NCI-H510A (cell line): ENCODE measurements around the gene RPA1.
"Not testable (repeated sequence)": the region's sequence is repeated elsewhere in the genome, so short reads cannot be mapped to it uniquely, and the experiment has no call there.

Source experiments
- DNase-seq: peaks from one replicate; lab custom pipeline; 2025; lab: John Stamatoyannopoulos, UW

Gene RPA1

DNA sequence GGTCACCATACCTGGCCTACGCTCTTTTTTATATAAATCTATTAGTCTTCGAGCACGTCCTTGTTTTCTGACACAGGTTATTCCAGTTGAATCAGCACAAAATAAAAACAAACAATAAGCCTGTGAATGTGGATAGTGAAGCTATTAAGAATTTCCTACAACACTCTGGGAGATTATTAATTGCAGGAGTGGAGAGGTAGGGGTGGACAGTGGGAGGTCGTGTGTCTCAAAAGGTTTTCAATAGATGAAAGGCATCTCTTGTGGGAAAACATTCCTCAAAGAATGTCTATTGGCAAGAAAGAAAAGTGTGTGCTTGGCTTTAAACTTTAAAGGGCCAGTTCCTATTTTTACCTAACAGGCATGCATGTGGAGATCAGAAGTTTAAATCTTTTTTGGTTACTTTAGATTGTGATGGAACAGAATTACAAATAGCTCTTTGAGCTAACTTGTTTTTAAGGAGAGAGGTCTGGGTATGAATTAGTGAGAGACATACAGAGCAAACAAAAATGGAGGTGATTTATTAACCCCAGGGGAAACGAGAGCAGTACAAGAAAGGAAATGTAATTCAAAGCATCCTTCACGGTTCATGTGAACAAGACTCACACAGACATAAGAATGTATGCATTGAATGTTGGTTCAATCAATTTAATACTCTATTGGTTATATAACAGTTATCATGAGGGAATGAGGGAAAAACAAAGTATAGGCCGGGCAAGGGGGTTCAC is 9.1 kb upstream of the RPA1 start:
- DNase-seq: no peak

GRCh38 chr17:1829216-1829591 is 601 bp upstream of the RPA1 start:
- DNase-seq: no peak

DNA sequence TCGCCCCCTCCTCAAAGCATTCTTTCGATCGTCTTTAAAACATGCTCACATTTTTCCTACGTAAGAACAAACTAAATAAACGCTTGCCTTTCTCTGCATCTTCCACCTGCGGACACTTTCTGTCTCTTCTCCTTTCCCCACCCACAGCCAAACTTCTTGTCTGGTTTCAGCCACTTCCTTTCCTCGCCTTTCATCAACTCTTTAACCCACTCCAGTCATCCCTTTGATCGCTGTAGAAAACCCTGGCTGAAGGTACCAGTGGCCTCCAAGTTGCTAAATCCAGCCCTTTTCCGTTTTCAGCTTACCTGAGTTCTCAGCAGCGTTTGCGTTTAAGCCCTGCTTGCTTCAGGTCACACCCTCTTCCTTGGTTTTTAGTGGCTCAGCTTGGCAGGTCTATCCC is 483 bp downstream of the RPA1 start:
- no peak for DNase-seq

DNA sequence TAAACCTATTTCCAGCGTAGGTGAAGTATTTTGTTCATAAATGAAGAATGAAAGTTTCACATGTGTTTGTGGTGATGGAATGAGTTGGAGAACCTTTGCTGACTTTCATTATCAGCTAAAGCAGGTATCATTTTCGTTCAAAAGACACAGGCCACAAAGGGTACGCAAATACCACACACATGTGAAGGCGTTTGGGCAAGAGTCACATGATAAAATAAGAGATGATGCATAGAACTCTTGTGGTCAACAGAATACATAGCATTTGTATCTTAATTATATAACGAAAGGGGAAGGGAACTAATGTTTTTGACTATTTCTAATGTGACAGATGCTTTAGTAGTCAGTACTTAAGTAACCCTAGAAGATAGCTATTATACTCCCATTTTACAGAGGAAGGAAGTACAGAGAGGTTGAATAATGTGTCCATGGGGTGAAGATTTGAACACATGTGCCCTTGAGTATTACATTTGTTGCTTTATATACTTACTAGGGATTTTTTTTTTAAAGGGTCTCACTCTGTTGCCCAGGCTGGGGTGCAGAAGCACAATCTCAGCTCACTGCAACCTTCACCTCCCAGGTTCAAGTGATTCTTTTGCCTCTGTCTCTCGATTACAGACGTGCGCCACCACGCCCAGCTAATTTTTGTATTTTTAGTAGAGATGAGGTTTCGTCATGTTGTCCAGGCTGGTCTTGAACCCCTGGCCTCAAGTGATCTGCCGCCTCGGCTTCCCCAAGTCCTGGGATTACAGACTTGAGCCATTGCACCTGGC is 4.8 kb downstream of the RPA1 start:
- DNase-seq: no peak

- DNase-seq: no peak
These were observed 9.7 kb downstream of the RPA1 start for GRCh38 chr17:1839516-1839915.

- no peak for DNase-seq
These were observed 14.1 kb downstream of the RPA1 start for GRCh38 chr17:1843947-1844346.

DNA sequence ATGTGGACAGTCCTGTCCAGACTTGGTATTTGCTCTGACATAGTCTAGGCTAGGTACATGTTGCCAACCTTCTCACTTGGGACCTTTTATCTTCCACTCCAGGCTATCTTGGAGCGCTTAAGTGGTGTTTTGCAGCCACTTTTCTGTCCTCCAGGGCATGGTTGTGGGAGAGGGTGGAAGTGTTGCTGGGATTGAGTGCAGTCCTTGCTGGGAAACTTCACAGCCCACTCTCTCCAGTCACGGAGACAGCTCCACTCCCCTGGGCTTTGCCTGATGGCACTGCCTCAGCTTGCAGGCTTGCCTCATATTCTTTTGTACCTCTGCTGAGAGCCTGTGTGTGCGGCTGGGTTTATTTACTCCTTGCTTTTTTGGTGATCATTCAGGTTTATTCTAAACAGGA is 17.4 kb downstream of the RPA1 start:
- DNase-seq: no peak

DNA sequence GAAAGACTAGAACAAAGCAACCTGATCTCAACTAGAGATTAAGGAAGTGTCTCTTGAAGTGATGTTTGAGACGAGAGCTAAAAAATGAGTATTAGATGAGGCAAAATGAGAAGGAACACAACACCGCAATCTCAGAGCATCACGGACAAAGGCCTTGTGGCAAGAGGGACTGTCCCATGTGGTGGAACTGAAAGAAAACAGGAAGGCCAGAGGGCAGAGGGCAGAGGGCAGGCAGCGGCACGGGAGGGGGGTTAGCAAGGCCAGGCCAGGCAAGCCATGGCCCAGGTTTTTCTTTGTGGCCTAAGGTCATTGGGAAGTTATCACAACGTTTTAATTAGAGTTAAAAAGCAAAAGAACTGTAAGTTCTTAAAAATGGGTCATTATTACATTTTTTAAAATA is 22.5 kb downstream of the RPA1 start:
- no peak for DNase-seq

DNA sequence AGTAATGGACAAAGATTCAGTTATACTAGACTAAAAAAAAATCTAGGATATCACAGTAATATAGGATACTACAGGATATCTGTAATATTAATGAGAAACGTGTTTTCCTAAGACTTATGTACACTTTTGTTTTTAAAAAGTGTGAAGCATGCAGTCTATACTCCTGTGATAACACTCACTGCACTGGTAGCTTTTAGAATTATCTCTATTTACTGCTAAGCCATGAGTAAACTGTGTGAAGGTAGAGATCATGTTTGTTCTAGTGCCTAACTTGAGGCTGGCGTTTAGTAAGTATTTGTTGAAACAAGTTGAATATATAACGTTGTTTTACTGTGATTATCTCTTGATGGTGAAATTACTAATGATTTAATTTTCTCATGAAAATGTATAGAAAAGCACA is 23.9 kb downstream of the RPA1 start:
- DNase-seq: no peak

DNA sequence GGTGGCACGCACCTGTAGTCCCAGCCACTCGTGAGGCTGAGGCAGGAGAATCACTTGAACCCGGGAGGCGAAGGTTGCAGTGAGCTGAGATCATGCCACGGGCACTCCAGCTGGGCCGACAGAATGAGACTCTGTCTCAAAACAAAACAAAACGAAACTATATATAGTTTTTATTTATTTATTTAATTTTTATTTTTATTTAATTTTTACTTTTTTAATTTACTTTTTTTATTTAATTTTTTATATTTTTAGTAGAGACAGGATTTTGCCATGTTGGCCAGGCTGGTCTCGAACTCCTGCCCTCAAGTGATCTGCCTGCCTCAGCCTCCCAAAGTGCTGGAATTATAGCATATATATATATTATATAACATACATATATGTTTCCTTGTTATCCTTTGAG is 26.7 kb downstream of the RPA1 start:
- not testable (repeated sequence) for DNase-seq

DNA sequence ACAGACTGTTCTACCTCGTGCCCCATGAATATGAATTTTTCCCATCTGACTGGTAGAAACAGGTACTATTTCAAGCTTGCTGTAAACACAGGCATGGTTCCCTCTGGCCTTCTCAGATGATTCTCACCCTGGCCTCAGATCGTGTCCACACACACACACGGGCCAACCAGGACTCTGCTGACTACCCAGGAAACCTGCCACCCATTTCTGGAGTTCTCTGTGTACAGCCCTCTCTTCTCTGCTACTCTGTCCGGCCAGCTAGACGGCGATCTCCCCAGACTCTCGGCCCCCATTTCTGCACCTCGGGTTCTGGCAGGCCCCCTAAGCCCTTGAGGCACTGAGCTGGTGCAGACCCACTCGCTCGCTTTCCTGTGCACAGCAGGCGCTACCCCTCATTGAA is 31.2 kb downstream of the RPA1 start:
- no peak for DNase-seq

DNA sequence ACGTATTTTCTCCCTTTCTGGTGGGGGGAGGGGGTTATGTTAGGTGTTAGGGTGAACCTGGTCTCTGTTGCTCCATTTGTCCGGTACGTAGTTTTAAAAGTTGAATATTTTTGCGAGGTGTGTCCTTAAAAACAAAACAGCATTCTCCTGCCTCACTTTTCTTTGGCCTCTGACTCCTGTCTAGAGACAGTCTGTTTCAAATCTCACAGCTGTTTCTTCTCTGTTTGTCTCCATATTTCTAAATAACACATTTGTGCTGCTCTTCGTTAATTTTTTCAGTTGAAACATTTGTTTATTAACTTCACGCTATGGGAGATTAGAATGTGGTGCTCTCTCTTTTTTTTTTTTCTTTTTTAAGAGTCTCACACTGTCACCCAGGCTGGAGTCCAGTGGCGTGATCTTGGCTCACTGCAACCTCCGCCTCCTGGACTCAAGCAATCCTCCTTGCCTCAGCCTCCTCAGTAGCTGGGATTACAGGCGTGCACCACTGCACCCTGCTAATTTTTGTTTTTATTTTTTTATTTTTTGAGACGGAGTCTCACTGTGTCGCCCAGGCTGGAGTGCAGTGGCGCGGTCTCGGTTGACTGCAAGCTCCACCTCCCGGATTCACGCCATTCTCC is 31.7 kb downstream of the RPA1 start:
- DNase-seq: no peak

DNA sequence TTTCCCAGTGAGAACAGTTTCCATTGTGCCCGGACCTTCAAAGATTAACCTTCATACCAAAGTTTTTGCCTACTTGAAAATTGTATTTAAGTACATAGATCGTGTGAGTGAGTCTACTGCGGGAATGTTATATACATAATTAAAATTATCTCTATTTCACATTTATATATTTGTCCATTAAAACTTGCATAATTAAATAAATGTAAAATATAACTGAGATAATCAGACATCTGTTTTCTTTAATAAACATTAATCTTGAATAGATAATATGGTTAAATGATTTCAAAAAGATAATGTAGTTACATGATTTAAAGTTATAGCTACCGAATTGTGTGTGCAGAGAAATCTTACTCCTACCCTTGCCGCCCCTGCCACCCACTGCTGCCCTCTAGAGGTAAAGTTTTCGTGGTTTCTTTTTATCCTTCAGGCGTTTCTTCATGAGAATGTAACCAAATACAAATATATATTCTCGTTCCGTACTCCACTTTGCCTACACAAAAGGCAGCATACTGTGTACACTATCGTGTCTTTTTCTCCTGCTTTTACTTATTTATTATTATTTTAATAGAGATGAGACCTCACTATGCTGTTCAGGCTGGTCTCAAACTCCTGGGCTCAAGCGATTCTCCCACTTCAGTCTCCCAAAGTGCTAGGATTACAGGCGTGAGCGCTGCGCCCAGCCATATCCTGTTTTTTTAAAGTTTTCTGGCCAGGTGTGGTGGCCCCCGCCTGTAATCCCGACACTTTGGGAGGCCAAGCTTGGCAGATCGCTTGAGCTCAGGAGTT is 35.6 kb downstream of the RPA1 start:
- no peak for DNase-seq

GRCh38 chr17:1867307-1867706 is 37.5 kb downstream of the RPA1 start:
- no peak for DNase-seq

GRCh38 chr17:1868090-1868489 is 38.3 kb downstream of the RPA1 start:
- no peak for DNase-seq

DNA sequence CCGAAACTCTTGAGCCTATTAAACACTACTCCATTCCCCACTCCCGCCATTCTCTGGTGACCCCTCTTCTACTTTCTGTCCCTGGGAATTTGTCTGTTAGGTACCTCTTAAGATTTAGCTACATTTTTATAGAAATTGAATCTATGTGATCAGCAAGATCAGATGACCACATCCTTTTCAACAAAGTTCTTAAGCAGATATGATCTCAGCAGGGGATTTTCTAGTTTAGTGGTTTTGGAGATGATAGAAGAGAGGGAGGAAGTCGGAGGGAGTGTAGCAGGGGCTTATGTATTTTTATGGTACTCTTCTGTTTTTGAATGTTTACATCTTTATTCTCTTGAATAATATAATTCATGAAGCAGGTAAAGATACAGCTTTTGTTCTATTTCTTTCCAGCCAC is 40.8 kb downstream of the RPA1 start:
- DNase-seq: no peak

DNA sequence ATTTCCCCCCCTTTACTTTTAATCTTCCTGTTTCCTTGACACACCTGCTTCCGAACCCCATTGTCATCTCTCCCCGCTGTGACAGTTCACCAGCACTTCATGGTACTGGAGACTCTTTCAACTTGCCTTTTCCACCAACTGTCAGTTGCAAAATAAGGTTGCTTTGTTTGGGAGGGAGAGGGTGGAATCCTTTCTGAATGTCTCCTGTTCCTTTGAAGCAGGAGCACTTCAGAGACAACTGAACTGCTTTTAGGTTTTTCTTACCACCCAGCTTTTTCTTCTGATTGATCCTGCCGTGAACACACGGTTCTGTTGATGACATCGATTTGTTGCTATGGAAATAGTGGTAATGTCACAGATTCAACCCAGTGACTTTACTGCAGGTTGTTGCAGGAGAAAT is 42.0 kb downstream of the RPA1 start:
- DNase-seq: no peak

DNA sequence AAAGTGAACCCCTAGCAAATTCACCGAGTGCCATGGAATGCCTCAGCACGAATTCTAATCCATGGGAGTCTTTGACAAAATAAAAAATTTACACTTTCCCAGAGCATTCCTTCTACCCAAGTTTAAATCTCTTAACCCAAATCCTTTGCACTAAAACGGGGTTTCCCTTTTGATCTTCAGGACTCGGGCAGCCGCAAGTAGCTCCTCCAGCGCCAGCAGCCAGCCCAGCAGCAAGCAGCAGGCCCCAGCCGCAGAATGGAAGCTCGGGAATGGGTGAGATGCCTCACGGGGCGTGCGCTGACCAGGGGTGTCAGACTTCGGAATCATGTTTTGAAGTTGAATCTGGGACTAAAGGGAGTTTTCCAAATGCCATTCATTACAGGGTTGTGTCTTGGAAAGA is 42.4 kb downstream of the RPA1 start:
- no peak for DNase-seq

GRCh38 chr17:1872976-1873375 is 43.2 kb downstream of the RPA1 start:
- DNase-seq: no peak

DNA sequence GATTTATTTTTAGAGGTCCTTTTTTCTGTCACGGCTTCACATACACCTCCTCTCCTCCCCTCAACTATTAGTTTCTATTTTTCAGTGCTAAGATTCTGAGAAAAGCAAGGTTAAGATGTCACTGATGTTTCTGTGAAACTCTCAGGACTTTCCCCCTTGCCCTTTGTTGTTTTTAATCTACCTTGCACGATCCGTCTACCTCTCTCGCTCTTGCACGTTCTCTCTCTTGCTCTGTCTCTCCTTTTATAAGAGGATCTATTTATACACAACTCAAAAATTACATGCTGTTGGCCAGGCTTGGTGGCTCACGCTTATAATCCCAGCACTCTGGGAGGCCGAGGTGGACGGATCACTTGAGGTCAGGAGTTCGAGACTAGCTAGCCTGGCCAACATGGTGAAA is 43.6 kb downstream of the RPA1 start:
- no peak for DNase-seq

DNA sequence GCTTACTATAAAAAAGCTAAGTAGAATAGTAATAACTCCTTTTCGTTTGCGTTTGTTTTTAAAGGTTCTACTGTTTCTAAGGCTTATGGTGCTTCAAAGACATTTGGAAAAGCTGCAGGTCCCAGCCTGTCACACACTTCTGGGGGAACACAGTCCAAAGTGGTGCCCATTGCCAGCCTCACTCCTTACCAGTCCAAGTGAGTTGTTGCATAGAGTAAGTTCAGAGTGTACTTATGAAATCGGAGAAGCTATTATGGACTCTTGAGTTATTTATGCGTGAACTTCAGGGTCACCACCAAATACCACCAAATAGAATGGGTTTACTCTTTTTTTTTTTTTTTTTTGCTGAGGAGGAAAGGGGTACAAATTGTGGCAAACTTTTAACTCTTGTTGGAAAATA is 45.8 kb downstream of the RPA1 start:
- no peak for DNase-seq

- DNase-seq: no peak
These were observed 48.8 kb downstream of the RPA1 start for GRCh38 chr17:1878419-1879121.
